HUES6 (cell line): ENCODE measurements around the gene BCL2.
"Not testable (repeated sequence)": the region's sequence is repeated elsewhere in the genome, so short reads cannot be mapped to it uniquely, and the experiment has no call there.

Experiments
- H3K27ac ChIP-seq: 2 replicates; pipeline ENCODE4 v1.7.0; 2013; ENCODE audit warnings: low read depth, mild to moderate bottlenecking, low read length, inconsistent platforms
- H3K27me3 ChIP-seq: 2 replicates; pipeline ENCODE4 v1.6.1; 2013; ENCODE audit warnings: low read length; ENCODE audit not compliant: control insufficient read depth, insufficient read depth
- H3K36me3 ChIP-seq: 2 replicates; pipeline ENCODE4 v1.6.1; 2013; ENCODE audit warnings: low read length; ENCODE audit not compliant: control insufficient read depth, insufficient read depth
- H3K4me1 ChIP-seq: 2 replicates; pipeline ENCODE4 v1.6.1; 2013; ENCODE audit warnings: low read length; ENCODE audit not compliant: control insufficient read depth, insufficient read depth
- H3K4me3 ChIP-seq: 2 replicates; pipeline ENCODE4 v1.5.1; 2013; ENCODE audit warnings: low read depth, low read length
- H3K9ac ChIP-seq: one replicate; pipeline ENCODE4 v1.6.1; 2013; ENCODE audit warnings: mild to moderate bottlenecking, low read length
- H3K9me3 ChIP-seq: 2 replicates; pipeline ENCODE4 v1.6.1; 2013; ENCODE audit warnings: low read depth, low read length; ENCODE audit not compliant: control insufficient read depth, insufficient read depth

BCL2 gene

DNA sequence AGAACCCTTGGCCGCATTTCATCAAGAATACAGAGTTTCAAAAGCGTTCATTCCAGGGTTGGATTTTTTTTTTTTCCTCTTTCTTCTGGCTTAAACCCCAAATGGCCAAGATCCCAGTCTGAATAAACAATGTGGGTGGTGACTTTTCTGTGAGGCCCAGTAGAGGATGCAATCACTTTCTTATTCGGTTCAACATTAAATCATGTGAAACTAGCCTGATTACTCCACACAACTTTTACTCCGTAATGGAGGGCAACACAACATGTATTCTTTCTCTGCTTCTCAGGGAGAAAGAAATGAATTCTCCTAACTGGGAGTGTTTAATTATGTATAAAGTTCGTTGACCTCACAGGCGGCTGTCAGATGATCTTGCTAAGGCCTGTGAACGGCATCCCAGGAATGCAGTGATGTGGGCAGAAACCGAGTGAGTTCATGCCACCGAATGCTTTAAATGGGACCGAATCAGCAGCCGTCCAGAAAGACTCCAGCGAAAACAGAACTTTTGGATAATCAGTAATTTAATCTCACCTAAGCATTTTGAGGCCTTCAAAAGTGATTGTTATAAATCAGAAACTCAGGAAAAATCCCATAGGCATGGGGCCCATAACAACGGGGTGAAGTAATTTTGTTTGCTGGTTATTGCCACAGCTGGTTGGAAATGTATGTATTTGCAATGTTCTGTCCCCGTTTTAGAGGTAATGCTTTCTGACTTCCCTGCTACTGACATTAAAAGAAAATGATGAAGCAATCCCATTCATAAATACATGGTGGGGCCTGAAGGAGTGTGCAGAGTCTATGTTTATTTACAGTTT, 81.5 kb downstream of the BCL2 start:
- Histone ChIP-seq H3K9ac (no peak overlapping the region), H3K9me3 (no peaks in the 10 kb centered on the region), H3K4me3 (no peak overlapping the region), H3K27ac (no peak overlapping the region), H3K4me1 (peaks cover 21% of the 10 kb centered on the region), H3K36me3 (no peaks in the 10 kb centered on the region), H3K27me3 (no peaks in the 10 kb centered on the region)

DNA sequence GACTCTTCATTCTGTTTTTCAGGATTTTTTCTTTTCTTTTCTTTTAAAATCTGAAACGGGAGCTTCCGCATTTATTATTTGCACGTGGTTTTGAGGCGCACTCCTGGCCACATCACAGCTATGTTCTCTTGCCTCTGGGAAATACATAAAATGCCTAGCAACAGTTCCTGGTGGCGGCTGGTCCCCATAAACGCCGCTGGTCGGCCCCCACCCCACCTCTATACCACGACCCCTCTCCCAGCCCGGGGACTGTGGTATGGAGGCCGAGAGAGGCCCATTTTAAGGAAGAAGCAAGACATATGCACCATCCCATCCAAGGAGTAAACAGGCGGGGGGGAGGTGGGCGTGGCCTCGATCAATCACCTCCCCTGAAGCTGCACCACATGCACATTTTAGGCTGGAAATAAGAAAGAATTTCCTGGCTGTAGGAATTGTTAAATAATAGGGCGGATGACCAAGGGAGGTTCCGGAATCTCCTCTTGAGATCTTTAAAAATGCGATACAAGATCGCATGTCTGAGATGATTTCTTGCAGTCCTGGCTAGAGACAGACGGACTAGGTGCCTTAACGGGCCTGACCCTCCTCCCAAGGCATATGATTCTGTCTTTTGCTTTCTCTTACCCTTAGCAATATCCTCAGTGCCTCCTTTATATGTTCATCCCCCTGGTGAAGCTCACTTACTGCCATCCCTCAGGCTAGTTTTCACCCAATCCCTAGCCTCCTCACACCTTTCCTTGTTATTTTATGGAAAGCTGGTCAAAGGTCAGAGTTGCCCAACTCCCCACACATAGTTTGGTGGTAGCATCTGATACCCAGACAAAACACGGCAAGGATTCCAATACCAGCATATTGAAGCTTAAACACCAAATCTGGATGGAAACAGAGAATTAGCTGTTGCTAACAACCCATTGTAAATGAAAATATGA, 82.4 kb downstream of the BCL2 start:
- Histone ChIP-seq H3K4me1 (peaks cover 21% of the 10 kb centered on the region), H3K9ac (no peak overlapping the region), H3K9me3 (no peaks in the 10 kb centered on the region), H3K27me3 (no peaks in the 10 kb centered on the region), H3K4me3 (no peak overlapping the region), H3K27ac (no peak overlapping the region), H3K36me3 (no peaks in the 10 kb centered on the region)

- H3K4me1 ChIP-seq = peaks cover 21% of the 10 kb centered on the region
Measured at GRCh38 chr18:63236406-63236805, 83.2 kb downstream of the BCL2 start.

DNA sequence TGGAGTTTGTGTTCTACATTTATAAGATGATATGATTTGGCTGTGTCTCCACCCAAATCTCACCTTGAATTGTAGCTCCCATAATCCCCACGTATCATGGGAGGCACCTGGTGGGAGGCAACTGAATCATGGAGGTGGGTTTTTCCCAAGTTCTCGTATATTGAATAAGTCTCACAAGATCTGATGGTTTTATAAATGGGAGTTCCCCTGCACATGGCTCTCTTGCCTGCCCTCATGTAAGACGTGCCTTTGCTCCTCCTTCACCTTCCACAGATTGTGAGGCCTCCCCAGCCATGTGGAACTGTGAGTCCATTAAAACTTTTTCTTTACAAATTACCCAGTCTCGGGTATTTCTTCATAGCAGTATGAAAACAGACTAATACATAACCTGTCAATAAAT, 83.6 kb downstream of the BCL2 start:
- not testable (repeated sequence) for H3K9me3 ChIP-seq, H3K36me3 ChIP-seq, H3K27ac ChIP-seq, H3K9ac ChIP-seq, H3K27me3 ChIP-seq, H3K4me3 ChIP-seq
- H3K4me1 ChIP-seq = peaks cover 21% of the 10 kb centered on the region

More at GRCh38 chr18:63236406-63236805, 83.2 kb downstream of the BCL2 start:
- H3K4me3 ChIP-seq = no peak overlapping the region
- H3K27me3 ChIP-seq = no peaks in the 10 kb centered on the region
- no peak overlapping the region for H3K27ac ChIP-seq
- no peak overlapping the region for H3K9ac ChIP-seq
- H3K36me3 ChIP-seq = no peaks in the 10 kb centered on the region
- no peaks in the 10 kb centered on the region for H3K9me3 ChIP-seq

- Histone ChIP-seq H3K27me3 (no peaks in the 10 kb centered on the region), H3K4me3 (no peak overlapping the region), H3K9ac (no peak overlapping the region), H3K36me3 (no peaks in the 10 kb centered on the region), H3K27ac (no peak overlapping the region), H3K9me3 (no peaks in the 10 kb centered on the region), H3K4me1 (peaks cover 21% of the 10 kb centered on the region)
Measured at GRCh38 chr18:63234841-63235240, 84.7 kb downstream of the BCL2 start.

GRCh38 chr18:63234432-63234831, 85.1 kb downstream of the BCL2 start:
- H3K36me3 ChIP-seq = no peaks in the 10 kb centered on the region

DNA sequence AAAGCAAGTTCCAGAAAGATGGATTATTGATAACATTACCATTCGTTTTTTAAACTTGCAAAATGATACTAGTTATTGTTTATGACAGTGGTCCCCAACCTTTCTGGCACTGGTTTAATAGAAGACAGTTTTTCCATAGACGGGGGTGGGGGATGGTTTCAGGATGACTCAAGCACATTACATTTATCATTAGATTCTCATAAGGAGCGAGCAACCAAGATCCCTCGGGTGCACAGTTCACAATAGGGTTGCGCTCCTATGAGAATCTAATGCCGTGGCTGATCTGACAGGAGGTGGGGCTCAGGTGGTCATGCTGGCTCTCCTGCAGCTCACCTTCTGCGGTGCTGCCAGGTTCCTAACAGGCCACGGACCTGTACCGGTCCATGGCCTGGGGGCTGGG, 86.2 kb downstream of the BCL2 start:
- peaks cover 12% of the 10 kb centered on the region for H3K4me1 ChIP-seq
- H3K4me3 ChIP-seq = no peak overlapping the region
- no peaks in the 10 kb centered on the region for H3K27me3 ChIP-seq
- H3K27ac ChIP-seq = no peak overlapping the region
- H3K9ac ChIP-seq = no peak overlapping the region
- no peaks in the 10 kb centered on the region for H3K9me3 ChIP-seq
- H3K36me3 ChIP-seq = no peaks in the 10 kb centered on the region

More at GRCh38 chr18:63234432-63234831, 85.1 kb downstream of the BCL2 start:
- Histone ChIP-seq H3K4me1 (peaks cover 21% of the 10 kb centered on the region), H3K27me3 (no peaks in the 10 kb centered on the region), H3K27ac (no peak overlapping the region), H3K9me3 (no peaks in the 10 kb centered on the region), H3K4me3 (no peak overlapping the region), H3K9ac (no peak overlapping the region)

GRCh38 chr18:63232826-63233225, 86.7 kb downstream of the BCL2 start:
- no peaks in the 10 kb centered on the region for H3K27me3 ChIP-seq
- H3K27ac ChIP-seq = no peak overlapping the region
- no peak overlapping the region for H3K4me3 ChIP-seq
- peaks cover 7% of the 10 kb centered on the region for H3K4me1 ChIP-seq
- H3K9ac ChIP-seq = no peak overlapping the region
- H3K36me3 ChIP-seq = no peaks in the 10 kb centered on the region
- H3K9me3 ChIP-seq = no peaks in the 10 kb centered on the region

GRCh38 chr18:63229971-63230370, 89.6 kb downstream of the BCL2 start:
- H3K4me1 ChIP-seq = no peaks in the 10 kb centered on the region
- H3K9ac ChIP-seq = no peak overlapping the region
- no peaks in the 10 kb centered on the region for H3K36me3 ChIP-seq
- H3K27ac ChIP-seq = no peak overlapping the region
- no peak overlapping the region for H3K4me3 ChIP-seq
- H3K9me3 ChIP-seq = no peaks in the 10 kb centered on the region; the same call in 1 of the 2 replicates
- no peaks in the 10 kb centered on the region for H3K27me3 ChIP-seq

DNA sequence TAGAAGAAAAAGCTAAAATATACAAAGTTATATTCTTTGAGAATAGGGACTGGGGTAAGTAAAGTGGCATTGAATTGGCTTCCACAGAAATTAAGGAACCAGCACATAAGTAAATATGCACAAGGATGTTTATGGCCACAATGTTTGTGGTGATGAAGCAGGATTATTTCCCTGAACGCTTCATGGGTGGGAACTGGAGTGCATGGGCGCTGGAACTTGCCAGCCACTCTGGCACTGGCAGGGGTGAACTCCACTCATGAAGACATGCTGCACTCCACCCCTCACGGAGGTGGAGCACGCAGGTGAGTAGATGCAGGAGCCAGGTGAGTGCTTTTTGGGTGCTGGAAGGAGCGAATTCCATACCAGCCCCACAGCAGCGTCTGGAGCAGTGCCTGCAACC, 94.1 kb downstream of the BCL2 start:
- Histone ChIP-seq H3K36me3 (no peaks in the 10 kb centered on the region), H3K9ac (no peak overlapping the region), H3K27me3 (no peaks in the 10 kb centered on the region), H3K27ac (no peak overlapping the region), H3K4me1 (no peaks in the 10 kb centered on the region), H3K4me3 (no peak overlapping the region), H3K9me3 (no peaks in the 10 kb centered on the region; the same call in 1 of the 2 replicates)

- Histone ChIP-seq H3K27me3 (no peaks in the 10 kb centered on the region), H3K9me3 (no peaks in the 10 kb centered on the region; the same call in 1 of the 2 replicates), H3K36me3 (no peaks in the 10 kb centered on the region), H3K4me1 (no peaks in the 10 kb centered on the region), H3K27ac (no peak overlapping the region), H3K9ac (no peak overlapping the region), H3K4me3 (no peak overlapping the region)
Measured at GRCh38 chr18:63224630-63225029, 94.9 kb downstream of the BCL2 start.
